Left ventricle myocardium superior (tissue), 1 donor: Measurements from ENCODE around the gene PHACTR2. TPM values are rescaled to one million over a fixed set of nuclear protein-coding genes. Genes with fewer than 3 reads are reported as not detected.

Experiments
- ATAC-seq: fragments of 200-7000 bp; cut with Tn5 transposase; one replicate; pipeline ENCODE4 v1.9.1; 2020; ENCODE audit warnings: mild to moderate bottlenecking, moderate library complexity
- DNase-seq: peaks from one replicate; pipeline ENCODE4 v3.0.0-alpha.2; 2020
- intact Hi-C: fragments of 100-400 bp; cut with micrococcal nuclease; formaldehyde crosslinking; loops from one replicate; pipeline ENCODE4 v1.11.0; 2022
- total RNA-seq: library from RNA; stranded (reverse); fragmentation: NEBNext Ultra II Directional; extraction: Animal tissue kit (Norgen Biotek cat#: 25700); gene quantifications from one replicate; pipeline ENCODE4 v1.2.1, GENCODE V29; 2021
- donor health status: DM: no; HTN: yes; CAD: no; lungs with severe emphysema.

Gene PHACTR2
- total RNA-seq, 1 donor from 2014 or later, result 88.1 TPM

DNA sequence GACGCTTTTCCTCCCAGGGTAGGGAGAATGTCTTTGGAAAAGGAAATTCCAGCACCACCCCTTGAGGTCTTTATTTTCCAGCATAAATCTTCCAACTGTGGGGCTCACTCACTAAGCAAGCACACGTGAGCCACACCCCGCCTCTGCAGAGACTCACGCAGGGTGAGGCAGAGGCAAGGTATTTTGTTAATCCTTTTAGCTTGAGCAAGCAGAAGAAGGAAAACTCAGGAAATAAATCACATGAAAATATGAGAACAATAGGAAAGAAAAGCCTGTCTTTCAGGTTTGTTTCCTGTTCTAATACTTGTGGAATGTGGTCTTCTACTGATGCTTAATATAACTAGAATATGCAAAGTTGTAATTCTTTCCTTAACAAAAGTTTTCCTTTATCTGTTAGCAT lies 4.1 kb upstream of the PHACTR2 start:
- DNase-seq, result no peak
- no peak for ATAC-seq
- intact Hi-C loops, result no loop called here

GRCh38 chr6:143674483-143675381 lies 3.0 kb upstream of the PHACTR2 start:
- intact Hi-C loops, result no loop called here
- DNase-seq (no peak), ATAC-seq (peak; percentile 1)

DNA sequence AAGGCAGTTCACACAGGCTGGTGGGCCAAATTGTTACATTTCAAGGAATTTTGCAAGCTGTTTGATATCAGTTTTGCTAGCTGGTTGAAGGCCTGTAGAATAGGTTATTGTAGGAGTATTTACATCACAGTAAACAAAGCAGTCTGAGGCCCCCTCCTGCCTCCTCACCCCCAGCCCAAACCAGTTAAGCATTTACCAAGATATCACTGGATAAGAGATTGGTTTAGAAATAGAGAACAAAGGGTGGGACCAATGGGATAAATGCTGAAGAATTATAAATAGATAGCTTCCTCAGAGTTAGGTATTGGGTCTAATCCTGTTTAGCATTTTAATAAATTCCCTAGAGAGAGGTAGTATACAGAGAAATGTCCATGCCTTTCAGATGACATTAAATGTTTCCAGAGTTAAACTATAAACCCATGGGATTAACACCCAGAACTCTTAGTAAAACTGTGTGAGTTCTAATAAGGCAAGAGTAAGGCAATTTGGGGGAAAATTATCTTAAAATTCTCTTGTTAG lies 2.3 kb upstream of the PHACTR2 start:
- ATAC-seq (no peak), DNase-seq (no peak)
- intact Hi-C loops, result no loop called here

DNA sequence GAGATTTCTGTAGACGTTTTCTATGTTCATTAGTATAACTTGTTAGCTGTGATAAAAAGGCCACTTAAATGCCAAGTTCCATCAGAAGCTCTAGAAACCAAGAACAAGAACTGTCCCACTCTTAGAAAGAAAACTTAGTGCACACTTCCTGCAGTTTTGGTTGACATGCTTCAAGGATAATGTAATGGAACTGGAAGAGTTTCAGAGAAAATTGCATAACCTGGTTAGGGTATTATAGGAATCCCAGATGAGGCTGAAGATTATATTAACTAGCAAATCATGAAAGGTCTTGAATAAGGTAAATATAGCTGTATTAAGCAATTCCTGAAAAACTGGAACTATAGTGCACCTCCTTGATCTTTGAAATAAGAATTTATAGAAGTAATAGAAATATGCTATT lies 1.8 kb upstream of the PHACTR2 start:
- intact Hi-C loops, result no loop called here
- DNase-seq (no peak), ATAC-seq (no peak)

DNA sequence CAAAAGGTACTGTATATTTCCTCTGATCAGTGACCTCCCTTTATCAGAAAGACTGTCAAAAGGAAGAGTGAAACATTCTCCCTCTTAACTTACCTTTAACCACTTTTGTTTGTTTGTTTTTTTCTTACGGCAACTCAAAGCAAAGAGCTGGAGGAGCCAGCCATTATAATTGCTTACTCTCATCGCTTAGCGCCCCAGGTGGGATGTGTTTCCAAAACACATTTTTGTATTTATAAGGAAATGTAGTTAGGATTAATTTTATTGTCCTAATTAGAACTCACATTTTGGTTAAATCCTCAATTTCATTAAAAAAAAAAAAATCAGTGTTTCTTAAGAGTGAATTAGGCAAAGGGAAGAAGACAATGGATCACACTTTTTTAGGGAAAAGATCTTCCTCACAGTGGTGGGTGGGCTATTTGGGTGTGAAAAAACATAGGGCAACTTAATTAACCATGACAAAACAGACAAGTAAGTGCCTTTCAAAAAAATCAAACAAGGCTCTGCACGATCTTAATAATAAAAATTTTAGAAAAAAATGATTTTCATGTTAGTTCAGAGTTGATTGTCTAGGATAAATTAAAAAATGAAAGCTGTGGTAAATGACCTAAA lies 1.2 kb upstream of the PHACTR2 start:
- DNase-seq (no peak), ATAC-seq (no peak)
- intact Hi-C loops, result no loop called here

- ATAC-seq (no peak), DNase-seq (no peak)
- intact Hi-C loops, result no loop called here
Measured at GRCh38 chr6:143677577-143677890, 231 bp upstream of the PHACTR2 start.

- intact Hi-C loops, result no loop called here
- ATAC-seq (no peak), DNase-seq (no peak)
Measured at GRCh38 chr6:143679041-143679440, 1.3 kb downstream of the PHACTR2 start.

DNA sequence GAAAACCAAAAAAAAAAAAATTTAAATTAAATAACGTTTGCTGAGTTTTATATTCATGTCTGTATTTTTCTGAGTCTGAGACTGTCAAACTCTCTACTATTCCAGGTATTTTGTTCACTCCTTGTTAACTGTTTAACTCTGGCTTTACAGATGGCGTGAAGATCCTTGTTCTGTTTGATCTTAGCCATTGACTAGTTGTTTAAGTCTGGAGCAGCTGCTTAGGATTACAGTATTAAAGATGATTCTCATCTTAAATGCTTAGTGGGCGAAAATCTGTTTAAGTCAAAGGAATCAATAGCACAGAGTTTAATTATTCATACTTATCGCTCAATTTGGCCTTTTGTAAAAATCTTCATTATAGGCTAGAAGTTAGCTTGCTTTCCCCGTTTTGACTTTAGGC lies 2.4 kb downstream of the PHACTR2 start:
- DNase-seq, result no peak
- no peak for ATAC-seq
- intact Hi-C loops, result no loop called here

DNA sequence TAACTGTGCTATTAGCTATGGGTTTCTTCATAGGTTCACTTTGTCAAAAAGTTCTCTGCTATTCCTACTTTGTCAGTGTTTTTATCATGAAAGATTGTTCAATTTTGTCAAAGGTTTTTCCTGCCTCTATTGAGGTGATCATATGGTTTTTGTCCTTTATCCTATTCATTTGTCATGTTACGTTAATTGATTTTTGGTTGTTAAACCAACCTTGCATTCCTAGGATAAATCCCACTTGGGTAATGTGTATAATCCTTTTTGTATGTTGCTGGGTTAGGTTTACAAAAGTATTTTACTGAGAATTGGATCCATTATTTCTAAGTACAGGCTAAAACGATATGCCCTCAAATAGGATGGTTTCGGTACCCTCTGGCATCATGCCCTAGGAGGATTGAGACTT lies 5.0 kb downstream of the PHACTR2 start:
- ATAC-seq (no peak), DNase-seq (no peak)
- intact Hi-C loops, result no loop called here

DNA sequence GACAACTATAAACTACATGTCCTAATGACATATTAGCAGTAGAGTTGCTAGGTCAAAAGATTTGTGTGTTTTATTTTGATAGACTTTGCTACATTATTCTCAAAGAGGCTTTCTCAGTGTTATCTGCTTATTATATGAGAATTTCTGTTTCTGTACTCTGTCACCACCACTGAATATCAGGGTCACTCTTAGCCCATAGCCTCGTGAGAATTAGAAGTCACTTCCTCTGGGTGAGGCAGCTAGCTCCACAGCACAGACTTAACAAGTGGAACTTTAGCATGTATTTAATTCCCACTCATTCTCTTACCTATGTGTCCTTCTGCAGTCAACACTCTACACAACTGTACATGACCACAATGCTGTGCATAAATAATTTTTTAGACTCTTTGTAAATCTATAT lies 6.7 kb downstream of the PHACTR2 start:
- DNase-seq, result no peak
- intact Hi-C loops, result no loop called here
- peak; percentile 38 for ATAC-seq

- intact Hi-C loops, result no loop called here
- ATAC-seq (no peak), DNase-seq (no peak)
Measured at GRCh38 chr6:143685653-143686052, 7.9 kb downstream of the PHACTR2 start.

GRCh38 chr6:143687591-143687990 lies 9.8 kb downstream of the PHACTR2 start:
- no peak for DNase-seq
- no peak for ATAC-seq
- intact Hi-C loops, result no loop called here

GRCh38 chr6:143688681-143689080 lies 10.9 kb downstream of the PHACTR2 start:
- no peak for ATAC-seq
- intact Hi-C loops, result no loop called here

DNA sequence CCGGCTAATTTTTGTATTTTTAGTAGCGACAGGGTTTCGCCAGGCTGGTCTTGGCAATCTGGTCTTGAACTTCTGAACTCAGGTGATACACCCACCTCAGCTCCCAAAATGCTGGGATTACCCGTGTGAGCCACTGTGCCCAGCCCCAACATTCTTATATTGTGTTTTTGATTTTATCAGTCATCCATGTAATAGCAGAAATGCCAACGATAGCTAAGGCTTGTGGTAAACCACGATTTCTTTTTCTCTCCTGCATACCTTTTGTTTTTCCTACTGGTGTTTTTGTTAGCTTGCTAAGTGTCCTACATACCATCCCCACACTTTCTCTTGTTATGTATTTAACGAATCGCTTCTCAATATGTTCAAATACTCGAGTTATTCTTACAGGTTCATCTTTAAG lies 12.1 kb downstream of the PHACTR2 start:
- intact Hi-C loops, result loop anchor here (10.0 kb wide), 1 partner anchor 65 kb away; no protein-coding TSS in a partner anchor
- ATAC-seq, result no peak
- DNase-seq, result no peak

More at GRCh38 chr6:143688681-143689080, 10.9 kb downstream of the PHACTR2 start:
- DNase-seq, result no peak

- DNase-seq (no peak), ATAC-seq (no peak)
- intact Hi-C loops, result loop anchor here (10.0 kb wide), 1 partner anchor 64 kb away; no protein-coding TSS in a partner anchor
Measured at GRCh38 chr6:143691155-143691554, 13.4 kb downstream of the PHACTR2 start.

- no peak for ATAC-seq
- intact Hi-C loops, result loop anchor here (10.0 kb wide), 1 partner anchor 63 kb away; no protein-coding TSS in a partner anchor
Measured at GRCh38 chr6:143691900-143692636, 14.3 kb downstream of the PHACTR2 start.

GRCh38 chr6:143692696-143693095 lies 14.9 kb downstream of the PHACTR2 start:
- ATAC-seq, result no peak

More at GRCh38 chr6:143691900-143692636, 14.3 kb downstream of the PHACTR2 start:
- no peak for DNase-seq

GRCh38 chr6:143694013-143694412 lies 16.2 kb downstream of the PHACTR2 start:
- intact Hi-C loops, result loop anchor here (10.0 kb wide), 1 partner anchor 61 kb away; no protein-coding TSS in a partner anchor
- DNase-seq, result no peak
- ATAC-seq, result no peak

More at GRCh38 chr6:143692696-143693095, 14.9 kb downstream of the PHACTR2 start:
- no peak for DNase-seq
- intact Hi-C loops, result loop anchor here (10.0 kb wide), 1 partner anchor 62 kb away; no protein-coding TSS in a partner anchor

DNA sequence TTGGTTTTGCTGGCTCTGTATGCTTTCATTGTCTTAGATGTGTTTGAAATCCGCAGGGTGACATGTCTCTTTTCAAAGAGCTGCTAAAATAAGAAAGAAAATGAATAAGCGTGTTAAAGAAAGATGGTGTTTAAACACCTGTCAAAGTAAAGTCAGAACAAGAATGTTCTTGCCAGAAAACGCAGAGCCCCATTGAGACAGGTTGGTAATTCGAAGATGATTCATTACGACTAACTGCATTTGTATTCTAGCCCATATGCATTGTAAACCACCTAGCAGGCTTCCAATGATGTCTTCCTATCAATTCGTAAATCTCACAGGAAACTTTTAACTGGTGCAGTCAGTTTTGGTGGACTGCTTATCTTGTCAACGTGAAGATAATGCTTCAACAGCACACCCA lies 16.8 kb downstream of the PHACTR2 start:
- ATAC-seq, result no peak
- intact Hi-C loops, result loop anchor here (10.0 kb wide), 1 partner anchor 60 kb away; no protein-coding TSS in a partner anchor
- DNase-seq, result no peak
